ENCODE results near the gene IL18BP.

The IL18BP gene

DNA sequence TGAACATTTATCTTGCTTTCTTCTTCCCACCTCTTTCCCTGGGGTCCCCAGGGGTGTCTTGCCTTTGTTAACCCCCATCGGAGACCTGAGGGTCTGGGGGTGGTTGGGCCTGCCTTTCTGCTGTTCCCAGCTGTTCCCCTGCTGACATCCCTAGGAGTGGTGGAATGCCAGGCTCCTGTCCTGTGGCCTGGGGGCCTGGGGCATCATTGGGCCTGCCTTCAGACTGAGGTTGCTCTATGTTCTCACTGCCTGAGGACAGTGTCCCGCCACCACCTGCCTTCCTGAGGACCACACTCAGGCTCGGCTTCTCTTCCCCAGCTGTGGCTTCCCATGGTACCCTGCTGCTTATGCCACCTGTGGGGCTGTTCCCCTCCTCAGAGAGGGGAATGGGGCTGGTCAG is 1.1 kb upstream of the IL18BP start:
- Histone ChIP-seq H2AFZ (ENCODE audit: low read depth, low read length) (no peak overlapping the region), H3K4me2 (ENCODE audit: insufficient read depth, low read length) (no peak overlapping the region), H4K20me1 (ENCODE audit: insufficient read depth, low read length) (peaks cover 7% of the 10 kb centered on the region), H3K9me3 (ENCODE audit: insufficient read depth, low read length, severe bottlenecking) (no peaks in the 10 kb centered on the region), H3K27ac (ENCODE audit: low read length) (no peak overlapping the region), H3K27me3 (ENCODE audit: insufficient read depth, low read length, poor library complexity) (no peaks in the 10 kb centered on the region), H3K4me3 (ENCODE audit: low read depth in 1 of 2, low read length in 2 of 2) (no peak overlapping the region), H3K4me1 (ENCODE audit: insufficient read depth, low read length) (no peaks in the 10 kb centered on the region), H3K36me3 (ENCODE audit: insufficient read depth, low read length) (peaks cover 23% of the 10 kb centered on the region), H3K79me2 (ENCODE audit: insufficient read depth, low read length) (no peaks in the 10 kb centered on the region), H3K9ac (ENCODE audit: low read depth, low read length) (no peak overlapping the region)
- no peak for ATAC-seq (ENCODE audit: insufficient read depth, low read depth)
- no peak for DNase-seq
- TF ChIP-seq, protein P1, sequence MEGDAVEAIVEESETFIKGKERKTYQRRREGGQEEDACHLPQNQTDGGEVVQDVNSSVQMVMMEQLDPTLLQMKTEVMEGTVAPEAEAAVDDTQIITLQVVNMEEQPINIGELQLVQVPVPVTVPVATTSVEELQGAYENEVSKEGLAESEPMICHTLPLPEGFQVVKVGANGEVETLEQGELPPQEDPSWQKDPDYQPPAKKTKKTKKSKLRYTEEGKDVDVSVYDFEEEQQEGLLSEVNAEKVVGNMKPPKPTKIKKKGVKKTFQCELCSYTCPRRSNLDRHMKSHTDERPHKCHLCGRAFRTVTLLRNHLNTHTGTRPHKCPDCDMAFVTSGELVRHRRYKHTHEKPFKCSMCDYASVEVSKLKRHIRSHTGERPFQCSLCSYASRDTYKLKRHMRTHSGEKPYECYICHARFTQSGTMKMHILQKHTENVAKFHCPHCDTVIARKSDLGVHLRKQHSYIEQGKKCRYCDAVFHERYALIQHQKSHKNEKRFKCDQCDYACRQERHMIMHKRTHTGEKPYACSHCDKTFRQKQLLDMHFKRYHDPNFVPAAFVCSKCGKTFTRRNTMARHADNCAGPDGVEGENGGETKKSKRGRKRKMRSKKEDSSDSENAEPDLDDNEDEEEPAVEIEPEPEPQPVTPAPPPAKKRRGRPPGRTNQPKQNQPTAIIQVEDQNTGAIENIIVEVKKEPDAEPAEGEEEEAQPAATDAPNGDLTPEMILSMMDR (IDR thresholded peaks at IDR 0.05; ENCODE audit: borderline replicate concordance, extremely low read depth, low read length, poor library complexity, severe bottlenecking): no peak
- no peak for TF ChIP-seq EZH2 (IDR thresholded peaks at IDR 0.05; ENCODE audit: borderline replicate concordance, low read depth, low read length, severe bottlenecking)

DNA sequence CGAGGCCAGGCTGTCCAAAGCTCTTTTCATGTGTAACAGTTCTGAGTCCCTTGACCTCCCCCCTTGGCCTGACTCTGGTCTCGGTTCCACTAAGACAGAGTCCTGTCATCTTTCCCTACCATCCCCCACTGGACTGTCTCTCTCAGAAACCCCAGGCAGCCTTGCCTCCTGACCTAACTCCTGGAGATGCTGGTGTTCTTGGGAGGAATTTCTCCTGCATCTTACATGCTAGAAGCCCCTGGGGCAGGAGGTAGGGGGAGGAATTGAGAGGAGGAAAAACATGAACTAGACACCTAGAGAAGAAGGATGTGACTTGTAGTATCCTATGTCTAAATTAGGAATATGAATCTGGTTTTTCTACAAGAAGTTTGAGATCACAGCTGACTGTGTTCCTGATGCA is 648 bp upstream of the IL18BP start:
- no peak for TF ChIP-seq EZH2 (IDR thresholded peaks at IDR 0.05; ENCODE audit: borderline replicate concordance, low read depth, low read length, severe bottlenecking)

DNA sequence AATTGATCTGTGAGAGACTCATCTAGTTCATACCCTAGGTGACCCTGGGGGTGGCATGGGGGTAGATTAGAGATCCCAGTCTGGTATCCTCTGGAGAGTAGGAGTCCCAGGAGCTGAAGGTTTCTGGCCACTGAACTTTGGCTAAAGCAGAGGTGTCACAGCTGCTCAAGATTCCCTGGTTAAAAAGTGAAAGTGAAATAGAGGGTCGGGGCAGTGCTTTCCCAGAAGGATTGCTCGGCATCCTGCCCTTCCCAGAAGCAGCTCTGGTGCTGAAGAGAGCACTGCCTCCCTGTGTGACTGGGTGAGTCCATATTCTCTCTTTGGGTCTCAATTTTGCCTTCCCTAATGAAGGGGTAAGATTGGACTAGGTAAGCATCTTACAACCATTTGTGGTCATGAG is 653 bp downstream of the IL18BP start:
- TF ChIP-seq, protein P1 (IDR thresholded peaks at IDR 0.05; ENCODE audit: borderline replicate concordance, extremely low read depth, low read length, poor library complexity, severe bottlenecking): no peak
- no peak for TF ChIP-seq EZH2 (IDR thresholded peaks at IDR 0.05; ENCODE audit: borderline replicate concordance, low read depth, low read length, severe bottlenecking)
- Histone ChIP-seq H3K9me3 (ENCODE audit: insufficient read depth, low read length, severe bottlenecking) (no peaks in the 10 kb centered on the region), H3K27ac (ENCODE audit: low read length) (no peak overlapping the region), H3K4me1 (ENCODE audit: insufficient read depth, low read length) (no peaks in the 10 kb centered on the region), H3K36me3 (ENCODE audit: insufficient read depth, low read length) (peaks cover 41% of the 10 kb centered on the region), H4K20me1 (ENCODE audit: insufficient read depth, low read length) (peaks cover 9% of the 10 kb centered on the region), H3K27me3 (ENCODE audit: insufficient read depth, low read length, poor library complexity) (no peaks in the 10 kb centered on the region), H2AFZ (ENCODE audit: low read depth, low read length) (no peak overlapping the region), H3K9ac (ENCODE audit: low read depth, low read length) (no peak overlapping the region), H3K4me2 (ENCODE audit: insufficient read depth, low read length) (no peak overlapping the region), H3K4me3 (ENCODE audit: low read depth in 1 of 2, low read length in 2 of 2) (no peak overlapping the region), H3K79me2 (ENCODE audit: insufficient read depth, low read length) (no peaks in the 10 kb centered on the region)
- no peak for DNase-seq
- ATAC-seq (ENCODE audit: insufficient read depth, low read depth): no peak

More for the DNA sequence above, 648 bp upstream of the IL18BP start:
- Histone ChIP-seq H3K9ac (ENCODE audit: low read depth, low read length) (no peak overlapping the region), H3K36me3 (ENCODE audit: insufficient read depth, low read length) (peaks cover 28% of the 10 kb centered on the region), H3K27ac (ENCODE audit: low read length) (no peak overlapping the region), H3K4me1 (ENCODE audit: insufficient read depth, low read length) (no peaks in the 10 kb centered on the region), H3K4me3 (ENCODE audit: low read depth in 1 of 2, low read length in 2 of 2) (no peak overlapping the region), H3K9me3 (ENCODE audit: insufficient read depth, low read length, severe bottlenecking) (no peaks in the 10 kb centered on the region), H3K79me2 (ENCODE audit: insufficient read depth, low read length) (no peaks in the 10 kb centered on the region), H3K4me2 (ENCODE audit: insufficient read depth, low read length) (no peak overlapping the region), H3K27me3 (ENCODE audit: insufficient read depth, low read length, poor library complexity) (no peaks in the 10 kb centered on the region), H4K20me1 (ENCODE audit: insufficient read depth, low read length) (peaks cover 7% of the 10 kb centered on the region), H2AFZ (ENCODE audit: low read depth, low read length) (no peak overlapping the region)
- ATAC-seq (ENCODE audit: insufficient read depth, low read depth): no peak
- no peak for DNase-seq

DNA sequence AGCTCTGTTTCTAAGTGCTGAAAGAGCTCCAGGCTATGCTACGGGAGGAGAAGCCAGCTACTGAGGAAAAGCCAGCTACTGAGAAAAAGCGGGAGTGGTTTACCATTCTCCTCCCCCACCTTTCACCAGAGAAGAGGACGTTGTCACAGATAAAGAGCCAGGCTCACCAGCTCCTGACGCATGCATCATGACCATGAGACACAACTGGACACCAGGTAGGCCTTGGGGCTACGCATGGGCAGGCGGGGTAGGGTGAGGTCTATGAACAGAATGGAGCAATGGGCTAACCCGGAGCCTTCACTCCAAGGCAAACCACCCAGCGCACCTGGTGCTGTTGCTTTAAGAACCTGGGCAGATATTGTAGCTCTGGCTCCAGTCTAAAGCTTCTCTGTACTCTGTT is 1.1 kb downstream of the IL18BP start:
- Histone ChIP-seq H3K79me2 (ENCODE audit: insufficient read depth, low read length) (no peaks in the 10 kb centered on the region), H3K4me3 (ENCODE audit: low read depth in 1 of 2, low read length in 2 of 2) (no peak overlapping the region), H3K4me2 (ENCODE audit: insufficient read depth, low read length) (no peak overlapping the region), H3K27me3 (ENCODE audit: insufficient read depth, low read length, poor library complexity) (no peaks in the 10 kb centered on the region), H3K27ac (ENCODE audit: low read length) (no peak overlapping the region), H2AFZ (ENCODE audit: low read depth, low read length) (no peak overlapping the region), H4K20me1 (ENCODE audit: insufficient read depth, low read length) (peaks cover 12% of the 10 kb centered on the region), H3K36me3 (ENCODE audit: insufficient read depth, low read length) (peaks cover 46% of the 10 kb centered on the region), H3K4me1 (ENCODE audit: insufficient read depth, low read length) (no peaks in the 10 kb centered on the region), H3K9me3 (ENCODE audit: insufficient read depth, low read length, severe bottlenecking) (no peaks in the 10 kb centered on the region), H3K9ac (ENCODE audit: low read depth, low read length) (no peak overlapping the region)
- ATAC-seq (ENCODE audit: insufficient read depth, low read depth) (no peak), DNase-seq (no peak)
- TF ChIP-seq, protein P1 (IDR thresholded peaks at IDR 0.05; ENCODE audit: borderline replicate concordance, extremely low read depth, low read length, poor library complexity, severe bottlenecking): no peak
- no peak for TF ChIP-seq EZH2 (IDR thresholded peaks at IDR 0.05; ENCODE audit: borderline replicate concordance, low read depth, low read length, severe bottlenecking)
